HepG2 (cell line): ENCODE measurements around the gene PDE8B. TPM values are rescaled to one million over a fixed set of nuclear protein-coding genes. Genes with fewer than 3 reads are reported as not detected.

Experiments
- ARID2 ChIP-seq: sonication (generic); formaldehyde crosslinking; IDR thresholded peaks from 2 replicates; pipeline ENCODE4 v1.8.1; 2022; ENCODE audit warnings: mild to moderate bottlenecking, missing genetic modification reagents, borderline replicate concordance
- E2F2 ChIP-seq: sonication (generic); formaldehyde crosslinking; IDR thresholded peaks from 2 replicates; pipeline ENCODE4 v1.4.0; 2020; ENCODE audit warnings: missing genetic modification reagents, borderline replicate concordance
- FOXK1 ChIP-seq: sonication (generic); formaldehyde crosslinking; IDR thresholded peaks from 2 replicates; pipeline ENCODE4 v1.4.0; 2020; ENCODE audit warnings: low read depth, missing genetic modification reagents, borderline replicate concordance
- IKZF1 ChIP-seq: fragments of 450-650 bp; IDR thresholded peaks from 2 replicates; pipeline ENCODE4 v1.7.1; 2016
- KLF6 ChIP-seq: IDR thresholded peaks from 2 replicates; pipeline ENCODE4 v1.8.0; 2016; ENCODE audit warnings: missing biosample characterization, missing genetic modification reagents
- MTF2 ChIP-seq: sonication (generic); formaldehyde crosslinking; IDR thresholded peaks from 2 replicates; pipeline ENCODE4 v1.5.0; 2020; ENCODE audit warnings: missing genetic modification reagents, borderline replicate concordance
- NFYC ChIP-seq: IDR thresholded peaks from 2 replicates; pipeline ENCODE4 v1.6.1; 2016; ENCODE audit warnings: missing genetic modification reagents, missing compliant biosample characterization
- NR2F2 ChIP-seq: IDR thresholded peaks from 2 replicates; pipeline ENCODE4 v1.6.1; 2012; ENCODE audit warnings: low read depth, inconsistent platforms, borderline replicate concordance
- PHF20 ChIP-seq: sonication (generic); formaldehyde crosslinking; IDR thresholded peaks from 2 replicates; pipeline ENCODE4 v1.5.0; 2020; ENCODE audit warnings: mild to moderate bottlenecking, missing genetic modification reagents
- PPARG ChIP-seq: conservative IDR thresholded peaks from 2 replicates; pipeline ENCODE4 v1.6.1; 2016; ENCODE audit warnings: missing biosample characterization, missing genetic modification reagents
- RARA ChIP-seq: IDR thresholded peaks from 2 replicates; pipeline ENCODE4 v1.6.1; 2016; ENCODE audit warnings: missing genetic modification reagents, missing compliant biosample characterization
- RBM22 ChIP-seq: fragments of 200-400 bp; formaldehyde crosslinking; optimal IDR thresholded peaks from 2 replicates; pipeline ENCODE3; 2017; ENCODE audit warnings: mild to moderate bottlenecking, low read length, moderate library complexity
- SIN3B ChIP-seq: fragments of 150-350 bp; IDR thresholded peaks from 2 replicates; pipeline ENCODE4 v1.6.1; 2014; ENCODE audit warnings: low read length
- TFAP4 ChIP-seq: sonication (generic); IDR thresholded peaks from 2 replicates; pipeline ENCODE4 v1.6.1; 2016; ENCODE audit warnings: low read depth, borderline replicate concordance
- ZBTB33 ChIP-seq: sonication (generic); formaldehyde crosslinking; IDR thresholded peaks from 2 replicates; pipeline ENCODE4 v1.4.0; 2020; ENCODE audit warnings: missing genetic modification reagents
- ZBTB8A ChIP-seq: sonication (generic); formaldehyde crosslinking; IDR thresholded peaks from 2 replicates; pipeline ENCODE4 v1.4.0; 2020; ENCODE audit warnings: mild to moderate bottlenecking, low read depth, missing genetic modification reagents, borderline replicate concordance
- ZMYM3 ChIP-seq: sonication (generic); formaldehyde crosslinking; IDR thresholded peaks from 2 replicates; pipeline ENCODE4 v1.5.1; 2020; ENCODE audit warnings: mild to moderate bottlenecking, missing genetic modification reagents
- ZNF24 ChIP-seq: fragments of 450-650 bp; IDR thresholded peaks from 2 replicates; pipeline ENCODE4 v1.6.1; 2017; ENCODE audit warnings: antibody characterized with exemption, mild to moderate bottlenecking
- ZNF383 ChIP-seq: sonication (generic); formaldehyde crosslinking; IDR thresholded peaks from 2 replicates; pipeline ENCODE4 v1.4.0; 2020; ENCODE audit warnings: missing genetic modification reagents, mild to moderate bottlenecking, borderline replicate concordance
- ZNF549 ChIP-seq: sonication (generic); formaldehyde crosslinking; IDR thresholded peaks from 2 replicates; pipeline ENCODE4 v1.5.0; 2020; ENCODE audit warnings: missing genetic modification reagents
- ZNF746 ChIP-seq: sonication (generic); formaldehyde crosslinking; IDR thresholded peaks from 2 replicates; pipeline ENCODE4 v1.8.0; 2022; ENCODE audit warnings: mild to moderate bottlenecking, missing genetic modification reagents
- ZNF768 ChIP-seq: sonication (generic); formaldehyde crosslinking; IDR thresholded peaks from 2 replicates; pipeline ENCODE4 v1.4.0; 2020; ENCODE audit warnings: missing genetic modification reagents
- ZNF775 ChIP-seq: sonication (generic); formaldehyde crosslinking; IDR thresholded peaks from 2 replicates; pipeline ENCODE4 v1.4.0; 2020; ENCODE audit warnings: missing genetic modification reagents, mild to moderate bottlenecking, moderate library complexity, borderline replicate concordance
- ZNF841 ChIP-seq: sonication (generic); formaldehyde crosslinking; IDR thresholded peaks from 2 replicates; pipeline ENCODE4 v1.8.1; 2023; ENCODE audit warnings: missing genetic modification reagents, borderline replicate concordance
- ZSCAN31 ChIP-seq: sonication (generic); formaldehyde crosslinking; IDR thresholded peaks from 2 replicates; pipeline ENCODE4 v1.5.0; 2020; ENCODE audit warnings: low read depth, mild to moderate bottlenecking, missing genetic modification reagents
- polyA plus RNA-seq, 8 experiments: library from polyadenylated mRNA; depleted of rRNA in 3 of 8; stranded (reverse) in 7 of 8; unstranded in 1 of 8; fragments of >200 nt; fragmentation: Illumina TruSeq in 4 of 8; extraction: Trizol in 4 of 8; gene quantifications; 2 replicates each; pipeline versions ENCODE4 v1.2.1 to v1.2.3, GENCODE V29; 2011 to 2016; ENCODE audit warnings: low read depth in 4 of 8, missing spikeins in 1 of 8, mixed read lengths in 1 of 8; ENCODE audit not compliant: insufficient read depth in 1 of 8
- total RNA-seq, 5 experiments: library from RNA; depleted of rRNA; stranded (reverse); fragments of >200 nt; fragmentation: Illumina TruSeq; extraction: Trizol; gene quantifications; 2 replicates each; pipeline ENCODE4 v1.2.3, GENCODE V29; 2016; ENCODE audit warnings: low read depth in 1 of 5
- TF ChIP-seq, protein P1 (sequence below): sonication (generic); formaldehyde crosslinking; IDR thresholded peaks from 2 replicates; pipeline ENCODE4 v1.4.0; 2020; ENCODE audit warnings: missing genetic modification reagents

Gene PDE8B
- total and polyA plus RNA-seq, 2 of the 13 experiments (the other 11 are each of a cell fraction or from before 2014, with no cell fraction given) = 0.07 TPM; not detected in 1

DNA sequence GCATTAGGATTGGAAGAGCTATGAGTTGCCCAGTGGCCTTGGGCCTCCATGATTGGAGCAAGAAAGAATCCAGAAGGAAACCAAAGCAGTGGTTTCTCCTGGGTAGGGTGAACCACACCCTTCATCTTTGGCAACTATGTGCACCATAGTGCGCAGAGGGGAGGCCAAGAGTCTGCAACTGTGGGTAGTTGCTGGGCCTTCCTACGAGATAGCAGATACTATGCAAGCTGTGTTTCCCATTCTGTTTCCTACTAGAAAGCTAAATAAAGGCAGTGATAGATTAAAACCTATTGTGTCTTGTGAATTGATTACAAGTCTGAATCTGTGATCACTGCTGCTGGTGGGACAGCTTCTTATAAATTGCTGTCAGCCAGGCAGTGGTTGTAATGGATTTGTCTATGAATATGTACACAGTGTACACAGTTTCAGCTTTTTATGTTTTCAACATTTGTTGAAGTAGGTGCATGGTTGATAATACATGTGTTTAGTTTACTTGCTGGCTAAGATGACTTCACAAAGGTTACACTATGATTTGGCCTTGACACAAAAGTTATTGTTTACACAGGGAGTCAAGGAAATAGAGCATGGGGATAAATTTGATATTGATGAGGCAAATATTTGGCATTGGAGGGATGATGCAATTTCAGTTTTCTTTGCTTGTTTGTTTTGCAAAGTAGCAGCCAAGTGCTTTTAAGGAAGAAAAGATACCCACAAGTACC, 23.7 kb upstream of the PDE8B start (continued):
- TF ChIP-seq PPARG (CRISPR knock-in tag) (no peak), E2F2 (CRISPR knock-in tag) (no peak), IKZF1 (no peak), ZNF549 (CRISPR knock-in tag) (no peak), ZSCAN31 (CRISPR knock-in tag) (no peak), NFYC (CRISPR knock-in tag) (no peak), FOXK1 (CRISPR knock-in tag) (peak; percentile 42), PHF20 (CRISPR knock-in tag) (no peak), ZNF24 (no peak), ZMYM3 (CRISPR knock-in tag) (no peak), RBM22 (no peak), SIN3B (no peak), ARID2 (CRISPR knock-in tag) (no peak), NR2F2 (peak; percentile 48; the same call in 1 of the 2 replicates), ZNF775 (CRISPR knock-in tag) (no peak), ZNF383 (CRISPR knock-in tag) (no peak), ZBTB8A (no peak), ZNF768 (CRISPR knock-in tag) (no peak), TFAP4 (no peak), MTF2 (no peak), ZNF841 (CRISPR knock-in tag) (no peak), ZBTB33 (CRISPR knock-in tag) (no peak), ZNF746 (no peak), RARA (peak; percentile 89), KLF6 (CRISPR knock-in tag) (peak; percentile 45; the same call in 1 of the 2 replicates)
- TF ChIP-seq, protein P1, sequence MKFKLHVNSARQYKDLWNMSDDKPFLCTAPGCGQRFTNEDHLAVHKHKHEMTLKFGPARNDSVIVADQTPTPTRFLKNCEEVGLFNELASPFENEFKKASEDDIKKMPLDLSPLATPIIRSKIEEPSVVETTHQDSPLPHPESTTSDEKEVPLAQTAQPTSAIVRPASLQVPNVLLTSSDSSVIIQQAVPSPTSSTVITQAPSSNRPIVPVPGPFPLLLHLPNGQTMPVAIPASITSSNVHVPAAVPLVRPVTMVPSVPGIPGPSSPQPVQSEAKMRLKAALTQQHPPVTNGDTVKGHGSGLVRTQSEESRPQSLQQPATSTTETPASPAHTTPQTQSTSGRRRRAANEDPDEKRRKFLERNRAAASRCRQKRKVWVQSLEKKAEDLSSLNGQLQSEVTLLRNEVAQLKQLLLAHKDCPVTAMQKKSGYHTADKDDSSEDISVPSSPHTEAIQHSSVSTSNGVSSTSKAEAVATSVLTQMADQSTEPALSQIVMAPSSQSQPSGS (CRISPR knock-in tag) = no peak
